ENCODE results near the gene OR3A2. TPM values are rescaled to one million over a fixed set of nuclear protein-coding genes. Genes with fewer than 3 reads are reported as not detected.
"Not testable (repeated sequence)": the region's sequence is repeated elsewhere in the genome, so short reads cannot be mapped to it uniquely, and the experiment has no call there.

The OR3A2 gene
- total RNA-seq, 4 donors from 2014 or later = not detected

DNA sequence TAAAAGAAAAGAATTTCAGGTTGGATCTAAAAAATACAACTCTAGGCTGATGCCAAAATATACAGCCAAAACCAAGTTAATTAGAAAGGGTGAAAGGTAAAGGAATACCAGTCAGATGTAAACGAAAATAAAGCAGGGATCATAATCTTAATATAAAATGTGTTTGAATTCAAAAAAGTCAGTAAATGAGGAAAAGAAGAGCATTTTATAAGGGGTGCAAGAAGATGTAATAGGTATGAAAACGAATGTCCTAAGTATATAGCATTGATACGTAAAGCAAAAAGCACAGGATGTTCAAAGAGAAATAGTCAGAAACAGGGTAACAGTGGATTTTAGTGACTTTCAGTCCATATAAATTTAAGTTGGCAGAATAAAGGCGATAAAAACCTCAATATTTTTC is 90.5 kb downstream of the OR3A2 start:
- Histone ChIP-seq H3K4me3 (no peak overlapping the region), H3K27ac (no peak overlapping the region), H3K4me1 (no peaks in the 10 kb centered on the region), H3K27me3 (peaks cover 5% of the 10 kb centered on the region), H3K36me3 (no peaks in the 10 kb centered on the region), H3K9me3 (no peaks in the 10 kb centered on the region)
- in situ Hi-C loops (cut with MboI; ENCODE audit: low pct_ligation_motif_present in 1 of 4, low pct_unique_long_range_greater_than_20kb in 1 of 4, low sequenced_read_pairs in 3 of 4) (no loop called here), intact Hi-C loops (cut with DNase I; ENCODE audit: low total_unique reads) (no loop called here)
- TF ChIP-seq POLR2A (IDR thresholded peaks at IDR 0.05) = no peak
- TF ChIP-seq, protein P1, sequence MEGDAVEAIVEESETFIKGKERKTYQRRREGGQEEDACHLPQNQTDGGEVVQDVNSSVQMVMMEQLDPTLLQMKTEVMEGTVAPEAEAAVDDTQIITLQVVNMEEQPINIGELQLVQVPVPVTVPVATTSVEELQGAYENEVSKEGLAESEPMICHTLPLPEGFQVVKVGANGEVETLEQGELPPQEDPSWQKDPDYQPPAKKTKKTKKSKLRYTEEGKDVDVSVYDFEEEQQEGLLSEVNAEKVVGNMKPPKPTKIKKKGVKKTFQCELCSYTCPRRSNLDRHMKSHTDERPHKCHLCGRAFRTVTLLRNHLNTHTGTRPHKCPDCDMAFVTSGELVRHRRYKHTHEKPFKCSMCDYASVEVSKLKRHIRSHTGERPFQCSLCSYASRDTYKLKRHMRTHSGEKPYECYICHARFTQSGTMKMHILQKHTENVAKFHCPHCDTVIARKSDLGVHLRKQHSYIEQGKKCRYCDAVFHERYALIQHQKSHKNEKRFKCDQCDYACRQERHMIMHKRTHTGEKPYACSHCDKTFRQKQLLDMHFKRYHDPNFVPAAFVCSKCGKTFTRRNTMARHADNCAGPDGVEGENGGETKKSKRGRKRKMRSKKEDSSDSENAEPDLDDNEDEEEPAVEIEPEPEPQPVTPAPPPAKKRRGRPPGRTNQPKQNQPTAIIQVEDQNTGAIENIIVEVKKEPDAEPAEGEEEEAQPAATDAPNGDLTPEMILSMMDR (IDR thresholded peaks at IDR 0.05) = no peak
- TF ChIP-seq POLR2AphosphoS5 (IDR thresholded peaks at IDR 0.05) = no peak
- no peak for TF ChIP-seq EP300 (IDR thresholded peaks at IDR 0.05; ENCODE audit: low read depth)
- no peak for DNase-seq
- WGBS, 2 donors (ENCODE audit: low coverage in 1 of 2) = 56 to 65% methylated on average over 4 of the region's 4 CpGs

DNA sequence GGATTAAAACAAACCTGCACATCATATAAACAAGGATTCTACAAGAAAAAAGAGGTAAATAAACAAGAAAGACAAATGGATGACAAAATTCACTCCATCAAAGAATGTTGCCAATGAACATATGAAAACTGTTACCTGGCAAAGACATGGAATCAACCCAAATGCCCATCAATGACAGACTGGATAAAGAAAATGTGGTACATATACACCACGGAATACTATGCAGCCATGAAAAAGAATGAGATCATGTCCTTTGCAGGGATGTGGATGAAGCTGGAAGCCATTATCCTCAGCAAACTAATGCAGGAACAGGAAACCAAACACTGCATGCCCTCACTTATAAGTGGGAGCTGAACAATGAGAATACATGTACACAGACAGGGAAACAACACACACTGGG is 92.6 kb downstream of the OR3A2 start:
- in situ Hi-C loops (cut with MboI; ENCODE audit: low pct_ligation_motif_present in 1 of 4, low pct_unique_long_range_greater_than_20kb in 1 of 4, low sequenced_read_pairs in 3 of 4); H3K36me3 ChIP-seq; intact Hi-C loops (cut with DNase I; ENCODE audit: low total_unique reads); H3K9me3 ChIP-seq; DNase-seq; H3K4me1 ChIP-seq; H3K4me3 ChIP-seq; H3K27ac ChIP-seq; H3K27me3 ChIP-seq: not testable (repeated sequence)
- 86% methylated on average over 1 of the region's 1 CpG; no CpG with 5 or more reads in 1 of the 2 donors for WGBS, 2 donors (ENCODE audit: low coverage in 1 of 2)

DNA sequence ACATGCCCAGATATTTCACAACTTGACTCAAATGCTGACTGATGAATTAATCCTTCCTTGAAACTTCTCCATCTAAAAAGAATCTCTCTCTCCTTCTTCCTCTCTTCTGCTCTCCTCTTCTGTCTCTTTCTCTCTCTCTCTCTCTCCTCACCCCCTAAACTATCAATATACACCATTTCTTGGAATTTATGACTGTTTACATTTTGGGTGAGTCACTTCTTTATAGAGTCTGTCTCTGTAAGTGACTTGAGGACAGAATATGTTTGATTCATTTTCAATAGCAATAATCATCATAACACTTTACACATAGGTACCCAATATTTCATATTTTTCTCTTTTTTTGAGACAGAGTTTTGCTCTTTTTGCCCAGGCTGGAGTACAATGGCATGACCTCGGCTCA is 103.2 kb downstream of the OR3A2 start:
- TF ChIP-seq, protein P1 (IDR thresholded peaks at IDR 0.05) = no peak
- TF ChIP-seq EP300 (IDR thresholded peaks at IDR 0.05; ENCODE audit: low read depth) (no peak), POLR2AphosphoS5 (IDR thresholded peaks at IDR 0.05) (no peak), POLR2A (IDR thresholded peaks at IDR 0.05) (no peak)
- in situ Hi-C loops (cut with MboI; ENCODE audit: low pct_ligation_motif_present in 1 of 4, low pct_unique_long_range_greater_than_20kb in 1 of 4, low sequenced_read_pairs in 3 of 4) = no loop called here
- Histone ChIP-seq H3K9me3 (no peaks in the 10 kb centered on the region), H3K36me3 (no peaks in the 10 kb centered on the region), H3K4me3 (no peak overlapping the region), H3K4me1 (no peaks in the 10 kb centered on the region), H3K27me3 (no peaks in the 10 kb centered on the region), H3K27ac (no peak overlapping the region)
- DNase-seq = no peak
- WGBS, 2 donors (ENCODE audit: low coverage in 1 of 2) = 58% methylated on average over 1 of the region's 1 CpG; no CpG with 5 or more reads in 1 of the 2 donors
- intact Hi-C loops (cut with DNase I; ENCODE audit: low total_unique reads) = no loop called here

DNA sequence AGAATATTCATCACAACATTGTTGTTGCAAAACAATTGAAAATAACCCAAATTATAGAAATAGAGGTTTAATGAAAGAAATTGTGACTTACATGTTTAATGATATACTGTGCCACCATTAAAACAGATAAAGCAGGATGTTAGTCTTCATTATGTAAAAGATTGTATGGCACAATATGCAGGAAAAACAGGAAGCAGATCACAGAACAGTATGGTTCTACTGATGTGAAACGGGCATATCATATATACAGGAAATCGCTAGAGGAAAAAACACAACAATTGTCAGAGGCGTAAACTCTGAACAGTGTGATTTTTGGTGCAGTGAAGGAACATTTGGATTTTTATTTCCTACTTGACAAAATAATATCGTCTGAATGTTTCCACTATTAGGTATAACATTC is 110.0 kb downstream of the OR3A2 start:
- no peaks in the 10 kb centered on the region for H3K9me3 ChIP-seq
- H3K27ac ChIP-seq = no peak overlapping the region
- in situ Hi-C loops (cut with MboI; ENCODE audit: low pct_ligation_motif_present in 1 of 4, low pct_unique_long_range_greater_than_20kb in 1 of 4, low sequenced_read_pairs in 3 of 4) = no loop called here
- no peak for DNase-seq
- H3K27me3 ChIP-seq = no peaks in the 10 kb centered on the region
- H3K4me3 ChIP-seq = no peak overlapping the region
- no peaks in the 10 kb centered on the region for H3K4me1 ChIP-seq
- WGBS, 2 donors (ENCODE audit: low coverage in 1 of 2) = 63 to 82% methylated on average over 4 of the region's 4 CpGs
- intact Hi-C loops (cut with DNase I; ENCODE audit: low total_unique reads) = no loop called here
- no peak for TF ChIP-seq POLR2A (IDR thresholded peaks at IDR 0.05)
- no peak for TF ChIP-seq EP300 (IDR thresholded peaks at IDR 0.05; ENCODE audit: low read depth)
- TF ChIP-seq, protein P1 (IDR thresholded peaks at IDR 0.05) = no peak
- no peak for TF ChIP-seq POLR2AphosphoS5 (IDR thresholded peaks at IDR 0.05)
- no peaks in the 10 kb centered on the region for H3K36me3 ChIP-seq

DNA sequence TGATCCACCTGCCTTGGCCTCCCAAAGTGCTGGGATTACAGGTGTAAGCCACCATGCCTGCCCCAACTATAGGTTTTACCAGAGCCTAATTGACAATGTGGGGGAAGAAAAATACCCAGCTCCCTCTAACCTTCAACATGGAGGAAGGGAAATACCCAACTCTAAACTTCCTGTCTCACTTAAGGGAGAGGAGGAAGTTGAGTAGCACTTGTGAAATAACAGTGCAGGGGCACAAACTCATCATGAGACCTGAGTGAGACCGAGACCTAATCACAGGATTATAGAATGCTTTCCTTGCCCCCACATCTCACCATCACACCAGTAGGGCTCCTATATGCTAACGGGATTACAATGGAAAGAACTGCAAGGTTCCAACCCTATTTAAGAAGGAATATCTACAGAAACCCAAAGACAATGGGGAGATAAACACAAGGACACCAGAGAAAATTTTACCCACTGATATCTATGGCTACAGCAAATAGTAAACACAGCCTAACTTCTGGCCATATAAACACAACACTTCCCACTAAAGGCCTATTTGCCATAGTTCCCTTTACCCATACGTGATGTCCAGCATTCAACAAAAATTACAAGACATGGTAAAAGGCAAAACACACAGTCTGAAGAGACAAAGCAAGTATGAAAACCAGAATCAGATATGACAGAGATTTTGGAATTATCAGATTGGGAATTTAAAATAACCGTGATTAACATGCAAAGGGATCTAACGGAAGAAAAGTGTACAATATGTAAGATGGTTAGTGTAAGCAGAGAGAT is 114.8 kb downstream of the OR3A2 start:
- in situ Hi-C loops (cut with MboI; ENCODE audit: low pct_ligation_motif_present in 1 of 4, low pct_unique_long_range_greater_than_20kb in 1 of 4, low sequenced_read_pairs in 3 of 4) = no loop called here
- Histone ChIP-seq H3K9me3 (no peaks in the 10 kb centered on the region), H3K36me3 (no peaks in the 10 kb centered on the region), H3K4me3 (no peak overlapping the region), H3K27ac (no peak overlapping the region), H3K4me1 (no peaks in the 10 kb centered on the region), H3K27me3 (no peaks in the 10 kb centered on the region)
- WGBS, 2 donors (ENCODE audit: low coverage in 1 of 2) = 79 to 85% methylated on average over 4 to 5 of the region's 5 CpGs
- intact Hi-C loops (cut with DNase I; ENCODE audit: low total_unique reads) = no loop called here
- DNase-seq = no peak
- TF ChIP-seq EP300 (IDR thresholded peaks at IDR 0.05; ENCODE audit: low read depth) (no peak), POLR2A (IDR thresholded peaks at IDR 0.05) (no peak), POLR2AphosphoS5 (IDR thresholded peaks at IDR 0.05) (no peak)
- TF ChIP-seq, protein P1 (IDR thresholded peaks at IDR 0.05) = no peak

Measured in transverse colon (tissue), 4 donors.